ENCODE results near the gene AK4.

AK4 gene

DNA sequence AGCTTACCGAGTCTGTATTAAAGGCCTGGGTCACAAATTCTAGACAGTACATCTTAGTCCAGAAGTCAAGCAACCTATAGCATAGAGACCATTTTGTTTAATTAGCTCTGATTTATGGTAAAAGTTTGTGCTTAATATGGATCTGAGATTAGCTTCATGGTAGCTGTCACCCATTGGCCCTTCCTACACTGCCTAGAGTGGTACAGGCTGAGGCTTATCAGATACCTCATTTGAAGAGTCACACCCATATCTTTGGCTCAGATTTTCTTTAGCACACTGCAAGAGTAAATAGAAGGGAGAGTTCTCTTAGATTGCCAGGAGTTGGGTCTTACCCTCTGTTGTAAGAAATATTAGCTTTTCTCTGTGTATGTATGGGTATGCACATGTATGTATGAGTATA lies 3.6 kb downstream of the AK4 start:
- TF ChIP-seq FOXP2 (optimal IDR thresholded peaks at IDR 0.05; ENCODE audit: borderline replicate concordance, extremely low read depth, extremely low read length, insufficient read depth) (no peak), SIN3A (IDR thresholded peaks at IDR 0.05; ENCODE audit: borderline replicate concordance, insufficient read depth, low read length) (no peak), TAF1 (IDR thresholded peaks at IDR 0.05; ENCODE audit: borderline replicate concordance, insufficient read depth, low read length) (no peak), POLR2AphosphoS5 (IDR thresholded peaks at IDR 0.05; ENCODE audit: low read depth, low read length) (no peak)
- TF ChIP-seq, protein P1, sequence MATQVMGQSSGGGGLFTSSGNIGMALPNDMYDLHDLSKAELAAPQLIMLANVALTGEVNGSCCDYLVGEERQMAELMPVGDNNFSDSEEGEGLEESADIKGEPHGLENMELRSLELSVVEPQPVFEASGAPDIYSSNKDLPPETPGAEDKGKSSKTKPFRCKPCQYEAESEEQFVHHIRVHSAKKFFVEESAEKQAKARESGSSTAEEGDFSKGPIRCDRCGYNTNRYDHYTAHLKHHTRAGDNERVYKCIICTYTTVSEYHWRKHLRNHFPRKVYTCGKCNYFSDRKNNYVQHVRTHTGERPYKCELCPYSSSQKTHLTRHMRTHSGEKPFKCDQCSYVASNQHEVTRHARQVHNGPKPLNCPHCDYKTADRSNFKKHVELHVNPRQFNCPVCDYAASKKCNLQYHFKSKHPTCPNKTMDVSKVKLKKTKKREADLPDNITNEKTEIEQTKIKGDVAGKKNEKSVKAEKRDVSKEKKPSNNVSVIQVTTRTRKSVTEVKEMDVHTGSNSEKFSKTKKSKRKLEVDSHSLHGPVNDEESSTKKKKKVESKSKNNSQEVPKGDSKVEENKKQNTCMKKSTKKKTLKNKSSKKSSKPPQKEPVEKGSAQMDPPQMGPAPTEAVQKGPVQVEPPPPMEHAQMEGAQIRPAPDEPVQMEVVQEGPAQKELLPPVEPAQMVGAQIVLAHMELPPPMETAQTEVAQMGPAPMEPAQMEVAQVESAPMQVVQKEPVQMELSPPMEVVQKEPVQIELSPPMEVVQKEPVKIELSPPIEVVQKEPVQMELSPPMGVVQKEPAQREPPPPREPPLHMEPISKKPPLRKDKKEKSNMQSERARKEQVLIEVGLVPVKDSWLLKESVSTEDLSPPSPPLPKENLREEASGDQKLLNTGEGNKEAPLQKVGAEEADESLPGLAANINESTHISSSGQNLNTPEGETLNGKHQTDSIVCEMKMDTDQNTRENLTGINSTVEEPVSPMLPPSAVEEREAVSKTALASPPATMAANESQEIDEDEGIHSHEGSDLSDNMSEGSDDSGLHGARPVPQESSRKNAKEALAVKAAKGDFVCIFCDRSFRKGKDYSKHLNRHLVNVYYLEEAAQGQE (IDR thresholded peaks at IDR 0.05; ENCODE audit: insufficient read depth in 1 of 2, low read depth in 2 of 2, low read length in 2 of 2), result no peak

DNA sequence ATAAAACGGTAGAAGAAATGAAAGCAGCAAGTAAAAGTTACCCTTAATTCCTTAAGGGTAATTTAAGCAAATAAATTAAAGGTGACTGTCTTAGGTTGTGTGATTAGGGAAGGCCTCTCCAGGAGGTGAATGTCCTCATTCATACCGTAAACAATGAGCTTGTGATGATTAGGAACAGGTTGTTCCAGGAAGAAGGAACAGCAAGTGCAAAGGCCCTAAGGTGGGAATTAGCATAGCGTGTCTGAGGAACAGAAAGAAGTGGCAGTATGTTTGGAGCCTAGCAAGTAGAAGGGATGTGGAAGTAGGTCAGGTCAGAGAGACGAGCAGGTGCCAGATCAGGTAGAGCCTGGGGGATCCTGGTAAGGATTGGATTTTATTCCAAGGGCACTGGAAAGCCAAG lies 5.6 kb downstream of the AK4 start:
- TF ChIP-seq, protein P1 (IDR thresholded peaks at IDR 0.05; ENCODE audit: insufficient read depth in 1 of 2, low read depth in 2 of 2, low read length in 2 of 2), result no peak
- TF ChIP-seq TAF1 (IDR thresholded peaks at IDR 0.05; ENCODE audit: borderline replicate concordance, insufficient read depth, low read length) (no peak), POLR2AphosphoS5 (IDR thresholded peaks at IDR 0.05; ENCODE audit: low read depth, low read length) (no peak), FOXP2 (optimal IDR thresholded peaks at IDR 0.05; ENCODE audit: borderline replicate concordance, extremely low read depth, extremely low read length, insufficient read depth) (no peak)

DNA sequence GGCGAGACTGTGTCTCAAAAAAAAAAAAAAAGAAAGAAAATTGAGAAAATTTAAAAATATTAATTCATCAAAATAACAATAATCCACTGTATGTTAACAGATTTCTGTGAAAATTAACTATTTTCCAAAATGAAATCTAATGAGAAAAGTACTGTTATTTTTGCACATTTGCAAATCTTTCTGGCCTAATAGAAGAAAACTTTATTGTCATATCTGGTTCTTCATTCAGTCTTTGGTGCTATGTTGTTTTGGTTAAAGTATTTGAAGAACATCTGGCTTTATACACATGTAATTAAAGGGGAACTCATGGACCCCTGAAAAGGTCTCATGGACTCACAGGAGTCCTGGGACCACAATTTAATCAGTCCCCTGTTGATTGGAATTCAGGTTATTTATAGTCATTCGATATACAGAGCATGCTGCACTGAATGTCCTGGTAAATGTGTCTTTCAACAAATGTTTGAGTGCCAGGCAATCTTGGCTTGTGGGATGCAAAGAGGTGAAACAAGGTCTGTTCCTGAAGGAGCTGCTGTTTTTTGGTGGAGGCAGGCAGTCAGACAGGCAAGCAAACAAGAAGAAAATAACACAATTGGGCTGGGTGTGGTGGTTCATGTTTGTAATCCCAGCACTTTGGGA lies 9.0 kb downstream of the AK4 start:
- TF ChIP-seq, protein P1 (IDR thresholded peaks at IDR 0.05; ENCODE audit: insufficient read depth in 1 of 2, low read depth in 2 of 2, low read length in 2 of 2), result no peak
- no peak for TF ChIP-seq TAF1 (IDR thresholded peaks at IDR 0.05; ENCODE audit: borderline replicate concordance, insufficient read depth, low read length)
- TF ChIP-seq FOXP2 (optimal IDR thresholded peaks at IDR 0.05; ENCODE audit: borderline replicate concordance, extremely low read depth, extremely low read length, insufficient read depth), result no peak
- no peak for TF ChIP-seq SIN3A (IDR thresholded peaks at IDR 0.05; ENCODE audit: borderline replicate concordance, insufficient read depth, low read length)
- TF ChIP-seq POLR2AphosphoS5 (IDR thresholded peaks at IDR 0.05; ENCODE audit: low read depth, low read length), result no peak

DNA sequence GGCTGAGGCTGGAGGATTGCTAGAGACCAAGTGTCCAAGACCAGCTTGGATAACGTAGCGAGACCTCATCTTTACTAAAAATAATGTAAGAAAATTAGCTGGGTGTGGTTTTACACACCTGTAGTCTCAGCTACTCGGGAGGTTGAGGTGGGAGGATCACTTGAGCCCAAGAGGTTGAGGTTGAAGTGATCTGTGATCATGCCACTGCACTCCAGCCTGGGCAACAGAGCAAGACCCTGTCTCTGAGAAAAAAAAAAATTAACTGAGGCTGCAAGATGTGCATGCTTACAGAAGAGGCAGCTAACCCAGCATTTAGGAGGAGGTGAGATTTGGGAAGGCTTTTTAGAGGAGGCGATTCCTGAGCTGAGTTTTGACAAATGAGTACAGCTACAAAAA lies 9.5 kb downstream of the AK4 start:
- no peak for TF ChIP-seq SIN3A (IDR thresholded peaks at IDR 0.05; ENCODE audit: borderline replicate concordance, insufficient read depth, low read length)
- TF ChIP-seq, protein P1 (IDR thresholded peaks at IDR 0.05; ENCODE audit: insufficient read depth in 1 of 2, low read depth in 2 of 2, low read length in 2 of 2), result no peak

Measured in PFSK-1 (cell line).